PC-3 (cell line): ENCODE results near the gene VNN1. TPM values are rescaled to one million over a fixed set of nuclear protein-coding genes. Genes with fewer than 3 reads are reported as not detected.

Experiments used
- ATAC-seq: fragments of 200-7000 bp; cut with Tn5 transposase; 2 replicates; pipeline ENCODE4 v1.9.1; 2020; ENCODE audit warnings: mild to moderate bottlenecking, moderate library complexity
- BruUV-seq: library from RNA; stranded (reverse); fragments of 400-500 nt; replicated peaks from 2 replicates; lab custom pipeline; 2021; lab: Mats Ljungman, UMichigan
- CTCF ChIA-PET: fragments of 300-600 bp; sonication (Branson Sonifier 250); formaldehyde crosslinking; loops from one replicate; lab custom pipeline; 2022; ENCODE audit warnings: antibody characterized with exemption; lab: Charles Lee
- POLR2A ChIA-PET: fragments of 300-600 bp; sonication (Branson Sonifier 250); formaldehyde crosslinking; loops from one replicate; lab custom pipeline; 2022; ENCODE audit warnings: antibody characterized with exemption; ENCODE audit not compliant: unreplicated experiment; lab: Charles Lee
- DNase-seq: peaks from one replicate; pipeline ENCODE4 v3.0.0-alpha.2; 2015
- H2AFZ ChIP-seq: fragments of 300-600 bp; sonication (generic); 2 replicates; pipeline ENCODE4 v1.6.0; 2016; ENCODE audit warnings: antibody characterized with exemption, low read length
- H3F3A ChIP-seq: fragments of 300-600 bp; sonication (generic); one replicate; pipeline ENCODE4 v1.6.0; 2017; ENCODE audit warnings: antibody characterized with exemption, low read length, control low read depth, mild to moderate bottlenecking; ENCODE audit not compliant: unreplicated experiment
- H3K27ac ChIP-seq: fragments of 300-600 bp; sonication (generic); 2 replicates; pipeline ENCODE4 v1.5.1; 2016; ENCODE audit warnings: mild to moderate bottlenecking, low read length
- H3K27me3 ChIP-seq: fragments of 300-600 bp; sonication (generic); 2 replicates; pipeline ENCODE4 v1.6.1; 2016; ENCODE audit warnings: low read length, mixed read lengths
- H3K36me3 ChIP-seq: fragments of 300-600 bp; sonication (generic); 2 replicates; pipeline ENCODE4 v1.6.1; 2016; ENCODE audit warnings: low read depth, mixed run types, low read length, mixed read lengths
- H3K4me1 ChIP-seq: fragments of 300-600 bp; sonication (generic); 2 replicates; pipeline ENCODE4 v1.5.1; 2016; ENCODE audit warnings: low read length; ENCODE audit not compliant: insufficient read depth
- H3K4me2 ChIP-seq: fragments of 300-600 bp; sonication (generic); 2 replicates; pipeline ENCODE4 v1.6.0; 2016; ENCODE audit warnings: low read length
- H3K4me3 ChIP-seq: fragments of 300-600 bp; sonication (generic); 2 replicates; pipeline ENCODE4 v1.5.1; 2016; ENCODE audit warnings: mild to moderate bottlenecking, low read length, mixed read lengths
- H3K79me2 ChIP-seq: fragments of 300-600 bp; sonication (generic); 2 replicates; pipeline ENCODE4 v1.6.1; 2017; ENCODE audit warnings: low read length, mixed read lengths
- H3K9ac ChIP-seq: fragments of 300-600 bp; sonication (generic); 2 replicates; pipeline ENCODE4 v1.6.0; 2016; ENCODE audit warnings: mild to moderate bottlenecking, low read length
- H3K9me2 ChIP-seq: fragments of 300-600 bp; sonication (generic); replicated peaks from 2 replicates; pipeline ENCODE4 v1.6.1; 2016; ENCODE audit warnings: mixed run types, low read length, mixed read lengths
- H3K9me3 ChIP-seq: fragments of 300-600 bp; sonication (generic); 2 replicates; pipeline ENCODE4 v1.6.1; 2016; ENCODE audit warnings: low read length, mixed read lengths
- H4K20me1 ChIP-seq: fragments of 300-600 bp; sonication (generic); 2 replicates; pipeline ENCODE4 v1.6.1; 2016; ENCODE audit warnings: low read length, mixed read lengths
- CTCF ChIP-seq: fragments of 300-600 bp; sonication (generic); conservative IDR thresholded peaks from 2 replicates; pipeline ENCODE4 v1.5.1; 2017; ENCODE audit warnings: antibody characterized with exemption, low read depth, mild to moderate bottlenecking, low read length
- EZH2 ChIP-seq: fragments of 300-600 bp; sonication (generic); IDR thresholded peaks from one replicate; pipeline ENCODE4 v1.6.1; 2017; ENCODE audit warnings: antibody characterized with exemption, mild to moderate bottlenecking, low read length; ENCODE audit not compliant: unreplicated experiment
- EZH2phosphoT487 ChIP-seq: fragments of 300-600 bp; sonication (generic); IDR thresholded peaks from 2 replicates; pipeline ENCODE4 v1.6.1; 2018; ENCODE audit warnings: mild to moderate bottlenecking, antibody characterized with exemption, low read length, borderline replicate concordance
- intact Hi-C: fragments of 100-400 bp; cut with micrococcal nuclease; formaldehyde crosslinking; loops from 2 replicates; pipeline ENCODE4 v1.9.0; 2023
- total RNA-seq: library from RNA; depleted of rRNA; stranded (reverse); fragments of >200 nt; gene quantifications from 2 replicates; pipeline ENCODE4 v1.2.3, GENCODE V29; 2014

Gene VNN1
- total RNA-seq, 1 experiment from 2014 or later, result 0.04 TPM

GRCh38 chr6:132693478-132693877, 20.4 kb downstream of the VNN1 start:
- no peak overlapping the region for H3K4me3 ChIP-seq
- TF ChIP-seq EZH2phosphoT487, result no peak
- no peak for TF ChIP-seq EZH2
- TF ChIP-seq CTCF, result no peak
- H3F3A ChIP-seq, result no peaks in the 10 kb centered on the region
- H2AFZ ChIP-seq, result no peak overlapping the region
- CTCF ChIA-PET, result no interaction called here
- no peaks in the 10 kb centered on the region for H3K36me3 ChIP-seq
- H3K79me2 ChIP-seq, result no peaks in the 10 kb centered on the region
- H4K20me1 ChIP-seq, result no peaks in the 10 kb centered on the region
- POLR2A ChIA-PET, result no interaction called here
- intact Hi-C loops, result no loop called here
- no peaks in the 10 kb centered on the region for H3K9me3 ChIP-seq
- no peak overlapping the region for H3K27ac ChIP-seq
- no peak overlapping the region for H3K9ac ChIP-seq
- peaks cover 9% of the 10 kb centered on the region; the same call in 1 of the 2 replicates for H3K4me1 ChIP-seq
- BruUV-seq, result no TSS peak
- ATAC-seq (peak; percentile 43; the same call in 1 of the 2 replicates), DNase-seq (peak; percentile 63)
- H3K4me2 ChIP-seq, result no peak overlapping the region
- no peaks in the 10 kb centered on the region for H3K9me2 ChIP-seq
- no peaks in the 10 kb centered on the region for H3K27me3 ChIP-seq

GRCh38 chr6:132690678-132691077, 23.2 kb downstream of the VNN1 start:
- Histone ChIP-seq H3K79me2 (no peaks in the 10 kb centered on the region), H3K4me3 (no peak overlapping the region), H3K9ac (no peak overlapping the region), H3K4me2 (no peak overlapping the region), H3K27ac (no peak overlapping the region), H2AFZ (no peak overlapping the region), H3K4me1 (peaks cover 24% of the 10 kb centered on the region), H4K20me1 (no peaks in the 10 kb centered on the region), H3K9me3 (no peaks in the 10 kb centered on the region), H3F3A (no peaks in the 10 kb centered on the region), H3K9me2 (no peaks in the 10 kb centered on the region), H3K27me3 (no peaks in the 10 kb centered on the region), H3K36me3 (no peaks in the 10 kb centered on the region)
- DNase-seq (no peak), ATAC-seq (no peak)
- POLR2A ChIA-PET, result no interaction called here
- no TSS peak for BruUV-seq
- CTCF ChIA-PET, result no interaction called here
- intact Hi-C loops, result no loop called here
- no peak for TF ChIP-seq EZH2phosphoT487
- no peak for TF ChIP-seq CTCF
- TF ChIP-seq EZH2, result no peak

GRCh38 chr6:132687306-132687705, 26.5 kb downstream of the VNN1 start:
- BruUV-seq, result no TSS peak
- intact Hi-C loops, result no loop called here
- Histone ChIP-seq H2AFZ (peak overlapping the region; percentile 70), H3K4me2 (peak overlapping the region; percentile 69), H3K27ac (peak overlapping the region; percentile 77), H3K4me1 (peaks cover 32% of the 10 kb centered on the region), H3K9ac (peak overlapping the region; percentile 36), H3K9me2 (no peaks in the 10 kb centered on the region), H3K79me2 (no peaks in the 10 kb centered on the region), H3K4me3 (peak overlapping the region; percentile 43; the same call in 1 of the 2 replicates), H3K36me3 (no peaks in the 10 kb centered on the region), H3F3A (no peaks in the 10 kb centered on the region), H3K27me3 (no peaks in the 10 kb centered on the region), H4K20me1 (no peaks in the 10 kb centered on the region), H3K9me3 (no peaks in the 10 kb centered on the region)
- DNase-seq, result peak; percentile 80
- CTCF ChIA-PET, result interaction anchor here (0.5 to 1.2 kb wide), 2 partner anchors 17 to 28 kb away, joined by 3 to 4 read pairs; no protein-coding TSS in a partner anchor
- ATAC-seq, result peak; percentile 84
- POLR2A ChIA-PET, result no interaction called here
- TF ChIP-seq EZH2phosphoT487 (no peak), EZH2 (no peak), CTCF (no peak)
